NOMO-1 treated with DMSO at 0.1 percent for 48 hours (cell line): Measurements from ENCODE around the gene SLC25A48.

Source experiments
- DNase-seq: peaks from one replicate; lab custom pipeline; 2025; ENCODE audit not compliant: unreplicated experiment; lab: John Stamatoyannopoulos, UW

The SLC25A48 gene

DNA sequence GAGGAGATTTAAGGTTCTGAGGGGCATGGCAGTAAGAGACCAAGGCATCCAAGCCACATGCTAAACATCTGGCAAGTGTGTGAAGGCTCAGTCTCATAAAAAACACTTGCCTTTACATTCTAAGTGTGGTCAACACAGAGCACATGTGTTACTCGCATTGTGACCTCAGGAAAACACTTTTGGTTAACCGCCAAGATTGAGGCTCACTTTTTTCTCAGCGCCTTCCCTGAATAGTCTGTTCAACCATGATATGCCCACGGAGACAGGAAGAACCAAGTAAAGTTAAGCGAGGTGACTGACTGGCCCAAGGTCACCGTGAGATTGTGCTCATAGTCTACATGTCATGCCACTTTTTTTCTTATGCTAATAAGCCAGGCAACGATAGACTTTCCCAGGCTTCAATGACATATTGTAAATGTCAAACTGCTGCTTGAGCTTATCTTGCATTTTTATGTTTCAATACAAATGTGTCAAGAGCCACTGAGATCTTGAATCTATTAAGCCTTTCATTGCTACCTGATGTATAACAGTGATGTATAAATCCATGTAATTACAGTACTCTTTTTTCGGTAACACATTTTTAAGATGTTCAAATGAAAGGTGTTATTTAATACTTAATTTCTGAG lies 82.3 kb downstream of the SLC25A48 start:
- DNase-seq = no peak

DNA sequence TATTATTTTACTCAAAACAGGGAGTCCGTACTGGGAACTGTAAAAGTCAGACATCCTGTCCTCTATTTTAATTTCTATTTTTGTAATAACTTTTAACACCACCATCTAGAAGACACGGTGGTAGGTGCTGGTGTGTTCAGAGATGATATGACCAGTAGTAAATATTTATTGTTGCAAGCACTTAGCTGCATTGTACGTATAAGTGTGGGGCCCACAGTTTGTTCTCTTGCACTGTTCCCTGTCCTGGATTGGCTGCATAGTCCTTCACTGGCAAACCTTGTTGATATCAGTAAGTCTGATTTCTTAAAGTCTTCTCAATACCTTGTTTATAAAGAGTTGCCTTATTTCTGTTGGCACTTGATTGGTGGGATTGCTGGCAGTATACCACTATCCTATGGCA lies 85.7 kb downstream of the SLC25A48 start:
- no peak for DNase-seq

DNA sequence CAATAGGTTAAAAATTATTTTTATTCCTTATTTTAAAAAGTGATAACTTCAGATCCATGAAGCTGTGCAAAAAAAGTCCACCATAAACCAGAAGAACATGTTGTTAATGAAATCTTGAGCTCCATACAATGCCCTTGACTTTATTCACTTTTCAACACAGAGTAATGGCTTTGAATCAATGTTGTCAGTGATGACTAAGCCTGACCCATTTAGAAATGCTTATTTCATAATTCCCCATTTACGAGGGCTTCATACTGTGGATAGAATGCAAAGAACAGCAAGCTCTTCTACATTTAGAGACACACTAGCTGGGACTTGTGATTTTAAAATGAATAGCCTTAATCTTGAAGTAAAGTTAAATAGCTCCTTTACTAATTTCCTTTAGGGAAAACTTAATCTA lies 86.9 kb downstream of the SLC25A48 start:
- DNase-seq = peak; percentile 35

- DNase-seq = no peak
Measured at GRCh38 chr5:135930029-135930948, 95.8 kb downstream of the SLC25A48 start.

GRCh38 chr5:135930949-135931295 lies 96.5 kb downstream of the SLC25A48 start:
- DNase-seq = no peak

- no peak for DNase-seq
Measured at GRCh38 chr5:135934939-135935338, 100.5 kb downstream of the SLC25A48 start.

DNA sequence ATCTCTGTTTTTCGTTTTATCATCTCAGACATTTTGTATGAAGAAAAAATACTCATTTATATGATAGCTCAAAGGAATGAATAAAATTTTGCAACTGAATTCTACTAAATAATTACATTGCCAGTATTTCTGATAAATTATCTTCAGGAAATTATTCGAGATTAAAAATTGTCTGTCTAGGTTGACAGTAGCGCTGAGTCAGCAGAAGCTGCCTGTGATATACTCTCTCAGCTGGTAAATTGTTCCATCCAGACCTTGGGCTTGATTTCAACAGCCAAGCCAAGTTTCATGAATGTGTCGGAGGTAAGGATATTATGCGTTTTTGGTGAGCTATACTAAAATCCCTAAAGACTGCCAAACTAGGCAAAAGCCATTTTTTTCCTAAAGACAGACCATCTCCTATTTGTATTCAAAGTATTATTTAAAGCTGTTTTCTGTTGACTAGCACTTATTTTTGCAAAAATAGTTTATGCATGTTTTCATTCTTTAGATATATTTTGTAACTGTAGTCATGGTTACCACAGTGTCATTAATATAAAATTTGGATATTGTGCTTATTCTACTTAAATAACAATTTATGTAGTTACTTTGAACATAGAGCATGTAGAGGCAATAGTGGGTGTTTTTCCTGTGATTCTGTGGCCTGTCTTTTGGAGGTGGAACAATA lies 102.9 kb downstream of the SLC25A48 start:
- no peak for DNase-seq
